ENCODE results near the gene PGLYRP2.

The PGLYRP2 gene

DNA sequence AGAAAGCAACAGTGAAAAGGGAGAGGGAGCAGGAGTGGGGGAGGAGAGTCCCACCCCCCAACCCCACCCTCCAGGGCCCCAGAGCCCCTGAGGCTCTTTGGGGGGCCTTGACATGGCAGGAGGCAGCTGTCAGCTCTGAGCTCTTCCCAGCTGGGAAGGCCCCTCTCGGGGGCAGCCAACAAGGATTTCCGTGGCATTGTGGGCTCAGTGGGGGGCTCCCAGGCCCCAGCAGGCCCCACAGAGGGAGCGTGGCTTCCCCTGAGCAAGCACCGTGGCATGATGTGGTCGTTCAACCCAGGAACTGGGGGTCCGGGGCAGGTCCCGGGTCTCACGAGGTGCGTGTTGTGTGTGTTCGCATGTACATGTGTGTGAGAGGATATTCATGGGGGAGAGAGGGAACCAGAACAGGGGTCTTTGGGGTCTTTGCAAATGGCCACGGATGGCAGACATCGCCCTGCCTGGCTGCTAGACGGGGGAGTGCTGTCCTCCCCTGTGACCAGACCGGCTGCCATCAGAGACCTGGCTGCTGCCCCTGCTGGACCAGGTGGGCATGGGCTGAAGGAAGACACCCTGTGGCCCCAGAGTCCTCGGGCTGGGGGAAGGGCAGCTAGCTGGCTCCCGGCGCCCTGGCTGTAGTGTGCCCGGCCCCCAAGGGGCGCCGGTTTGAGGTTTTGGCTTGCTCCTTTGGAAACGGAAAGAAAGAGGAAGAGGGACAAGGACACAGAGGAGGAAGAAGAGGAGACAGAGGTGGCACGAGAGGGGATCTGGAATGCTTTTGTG is 56.8 kb downstream of the PGLYRP2 start (continued):
- TF ChIP-seq, protein P1, sequence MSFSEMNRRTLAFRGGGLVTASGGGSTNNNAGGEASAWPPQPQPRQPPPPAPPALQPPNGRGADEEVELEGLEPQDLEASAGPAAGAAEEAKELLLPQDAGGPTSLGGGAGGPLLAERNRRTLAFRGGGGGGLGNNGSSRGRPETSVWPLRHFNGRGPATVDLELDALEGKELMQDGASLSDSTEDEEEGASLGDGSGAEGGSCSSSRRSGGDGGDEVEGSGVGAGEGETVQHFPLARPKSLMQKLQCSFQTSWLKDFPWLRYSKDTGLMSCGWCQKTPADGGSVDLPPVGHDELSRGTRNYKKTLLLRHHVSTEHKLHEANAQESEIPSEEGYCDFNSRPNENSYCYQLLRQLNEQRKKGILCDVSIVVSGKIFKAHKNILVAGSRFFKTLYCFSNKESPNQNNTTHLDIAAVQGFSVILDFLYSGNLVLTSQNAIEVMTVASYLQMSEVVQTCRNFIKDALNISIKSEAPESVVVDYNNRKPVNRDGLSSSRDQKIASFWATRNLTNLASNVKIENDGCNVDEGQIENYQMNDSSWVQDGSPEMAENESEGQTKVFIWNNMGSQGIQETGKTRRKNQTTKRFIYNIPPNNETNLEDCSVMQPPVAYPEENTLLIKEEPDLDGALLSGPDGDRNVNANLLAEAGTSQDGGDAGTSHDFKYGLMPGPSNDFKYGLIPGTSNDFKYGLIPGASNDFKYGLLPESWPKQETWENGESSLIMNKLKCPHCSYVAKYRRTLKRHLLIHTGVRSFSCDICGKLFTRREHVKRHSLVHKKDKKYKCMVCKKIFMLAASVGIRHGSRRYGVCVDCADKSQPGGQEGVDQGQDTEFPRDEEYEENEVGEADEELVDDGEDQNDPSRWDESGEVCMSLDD (tag by site-specific recombination; IDR thresholded peaks at IDR 0.05), result no peak

DNA sequence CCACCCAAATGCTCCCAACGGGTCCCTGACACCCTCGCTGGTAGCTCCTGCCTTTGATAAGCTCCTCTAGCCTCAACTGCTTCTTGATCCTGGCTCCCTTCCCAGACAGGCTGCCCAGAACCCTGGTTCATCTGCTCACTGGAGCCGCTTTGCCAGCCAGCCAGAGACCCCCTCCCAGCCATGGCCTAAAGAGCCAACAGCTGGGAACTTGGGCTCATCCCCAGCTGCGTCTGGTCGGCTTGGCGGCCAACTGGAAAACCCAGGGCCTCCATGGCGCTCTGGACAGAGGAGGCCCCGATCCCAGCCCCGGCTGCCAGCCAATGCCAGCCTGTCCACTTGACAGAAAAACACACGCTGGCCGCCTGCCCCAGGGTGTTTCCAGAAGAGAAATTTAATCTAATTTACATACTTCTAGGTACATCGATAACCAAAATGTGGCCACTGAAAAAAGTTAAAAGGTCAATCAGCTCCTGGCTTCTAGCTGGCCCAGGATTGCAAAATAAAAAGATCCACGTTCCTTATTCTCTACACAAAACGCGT is 57.5 kb downstream of the PGLYRP2 start:
- no peak overlapping the region for H3K4me3 ChIP-seq (ENCODE audit: low read depth, low read length)
- no peak overlapping the region for H3K27ac ChIP-seq (ENCODE audit: extremely low read depth, low read depth, low read length)
- peaks cover 11% of the 10 kb centered on the region for H3K4me1 ChIP-seq (ENCODE audit: control insufficient read depth, insufficient read depth, low read length)
- peaks cover 11 to 56% of the 10 kb centered on the region in 2 experiments for H3K36me3 ChIP-seq (ENCODE audit: control insufficient read depth in 2 of 2, insufficient read depth in 1 of 2, low read length in 2 of 2)
- H3K9me3 ChIP-seq (ENCODE audit: control insufficient read depth, insufficient read depth, low read depth, low read length), result no peaks in the 10 kb centered on the region
- POLR2A ChIA-PET, result interaction anchor here (0.6 to 3.5 kb wide), 3 partner anchors 8 to 238 kb away, joined by 4 to 26 read pairs (median 5); no protein-coding TSS in a partner anchor
- CTCF ChIA-PET, result interaction anchor here (0.6 to 2.7 kb wide), 4 partner anchors 11 to 134 kb away, joined by 3 to 8 read pairs (median 4); no protein-coding TSS in a partner anchor
- TF ChIP-seq, protein P2, sequence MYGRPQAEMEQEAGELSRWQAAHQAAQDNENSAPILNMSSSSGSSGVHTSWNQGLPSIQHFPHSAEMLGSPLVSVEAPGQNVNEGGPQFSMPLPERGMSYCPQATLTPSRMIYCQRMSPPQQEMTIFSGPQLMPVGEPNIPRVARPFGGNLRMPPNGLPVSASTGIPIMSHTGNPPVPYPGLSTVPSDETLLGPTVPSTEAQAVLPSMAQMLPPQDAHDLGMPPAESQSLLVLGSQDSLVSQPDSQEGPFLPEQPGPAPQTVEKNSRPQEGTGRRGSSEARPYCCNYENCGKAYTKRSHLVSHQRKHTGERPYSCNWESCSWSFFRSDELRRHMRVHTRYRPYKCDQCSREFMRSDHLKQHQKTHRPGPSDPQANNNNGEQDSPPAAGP (tag by site-specific recombination; IDR thresholded peaks at IDR 0.05), result no peak
- no peak for TF ChIP-seq KLF10 (tag by site-specific recombination; IDR thresholded peaks at IDR 0.05)
- TF ChIP-seq ZNF501 (tag by site-specific recombination; IDR thresholded peaks at IDR 0.05), result no peak
- TF ChIP-seq, protein P3, sequence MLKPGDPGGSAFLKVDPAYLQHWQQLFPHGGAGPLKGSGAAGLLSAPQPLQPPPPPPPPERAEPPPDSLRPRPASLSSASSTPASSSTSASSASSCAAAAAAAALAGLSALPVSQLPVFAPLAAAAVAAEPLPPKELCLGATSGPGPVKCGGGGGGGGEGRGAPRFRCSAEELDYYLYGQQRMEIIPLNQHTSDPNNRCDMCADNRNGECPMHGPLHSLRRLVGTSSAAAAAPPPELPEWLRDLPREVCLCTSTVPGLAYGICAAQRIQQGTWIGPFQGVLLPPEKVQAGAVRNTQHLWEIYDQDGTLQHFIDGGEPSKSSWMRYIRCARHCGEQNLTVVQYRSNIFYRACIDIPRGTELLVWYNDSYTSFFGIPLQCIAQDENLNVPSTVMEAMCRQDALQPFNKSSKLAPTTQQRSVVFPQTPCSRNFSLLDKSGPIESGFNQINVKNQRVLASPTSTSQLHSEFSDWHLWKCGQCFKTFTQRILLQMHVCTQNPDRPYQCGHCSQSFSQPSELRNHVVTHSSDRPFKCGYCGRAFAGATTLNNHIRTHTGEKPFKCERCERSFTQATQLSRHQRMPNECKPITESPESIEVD (tag by site-specific recombination; IDR thresholded peaks at IDR 0.05), result no peak
- no peak for TF ChIP-seq TRIM28 (IDR thresholded peaks at IDR 0.05; ENCODE audit: borderline replicate concordance, low read length)
- no peak for TF ChIP-seq ZNF302 (tag by site-specific recombination; IDR thresholded peaks at IDR 0.05; ENCODE audit: low read depth)
- no peak for TF ChIP-seq ZNF777 (tag by site-specific recombination; IDR thresholded peaks at IDR 0.05; ENCODE audit: borderline replicate concordance)
- TF ChIP-seq ZNF274 (IDR thresholded peaks at IDR 0.05; ENCODE audit: low read length), result no peak
- no peak for TF ChIP-seq ZNF274 (tag by site-specific recombination; IDR thresholded peaks at IDR 0.05; ENCODE audit: borderline replicate concordance)
- TF ChIP-seq ZBTB17 (tag by site-specific recombination; IDR thresholded peaks at IDR 0.05), result no peak
- no peak for TF ChIP-seq ZNF248 (tag by site-specific recombination; IDR thresholded peaks at IDR 0.05)
- no peak for TF ChIP-seq ZNF16 (tag by site-specific recombination; IDR thresholded peaks at IDR 0.05; ENCODE audit: low read depth)
- TF ChIP-seq ZSCAN30 (tag by site-specific recombination; IDR thresholded peaks at IDR 0.05), result no peak

DNA sequence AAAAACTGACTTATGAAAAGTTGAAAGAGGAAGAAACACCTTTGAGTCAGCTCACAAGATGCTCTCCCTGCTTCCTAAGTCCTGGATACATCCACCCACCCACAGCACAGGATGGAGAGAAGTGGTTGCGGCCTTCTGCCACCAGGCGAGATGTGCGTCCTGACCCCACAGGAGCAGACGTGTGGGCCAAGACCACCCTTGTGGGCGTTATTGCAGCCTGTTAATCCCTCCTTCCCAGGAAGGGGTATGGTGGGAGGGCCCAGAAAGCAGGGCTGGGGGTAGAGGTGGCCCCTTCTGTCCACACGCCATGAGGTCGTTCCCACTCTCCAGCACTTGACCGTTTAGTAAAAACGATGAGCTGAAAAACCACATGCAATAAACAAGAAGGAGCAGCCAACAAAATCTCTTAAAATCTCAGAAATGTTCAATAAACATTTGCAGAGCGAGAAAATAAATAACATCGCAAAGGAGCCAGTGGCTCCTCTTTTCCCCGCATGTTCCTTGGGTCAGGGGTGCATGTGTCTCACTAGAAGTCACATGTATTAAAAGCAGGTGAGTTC is 58.1 kb downstream of the PGLYRP2 start:
- no peak overlapping the region for H3K27ac ChIP-seq (ENCODE audit: extremely low read depth, low read depth, low read length)
- H3K36me3 ChIP-seq (ENCODE audit: control insufficient read depth in 2 of 2, insufficient read depth in 1 of 2, low read length in 2 of 2), result peaks cover 11 to 56% of the 10 kb centered on the region in 2 experiments
- ChIA-PET POLR2A (interaction anchor here (0.6 to 4.8 kb wide), 4 partner anchors 9 to 237 kb away, joined by 4 to 94 read pairs (median 16); partner anchors contain the start of gene AKAP8), CTCF (interaction anchor here (0.6 to 2.8 kb wide), 7 partner anchors 10 to 139 kb away, joined by 3 to 27 read pairs (median 8); no protein-coding TSS in a partner anchor)
- no peak for TF ChIP-seq ZNF266 (tag by site-specific recombination; IDR thresholded peaks at IDR 0.05; ENCODE audit: low read depth)
- TF ChIP-seq EGR2 (tag by site-specific recombination; IDR thresholded peaks at IDR 0.05; ENCODE audit: low read depth), result peak; percentile 20; the same call in 1 of the 2 replicates
- TF ChIP-seq GLIS1 (tag by site-specific recombination; IDR thresholded peaks at IDR 0.05), result peak; percentile 18; the same call in 1 of the 2 replicates
- H3K4me1 ChIP-seq (ENCODE audit: control insufficient read depth, insufficient read depth, low read length), result peaks cover 11% of the 10 kb centered on the region
- H3K4me3 ChIP-seq (ENCODE audit: low read depth, low read length), result no peak overlapping the region
- H3K9me3 ChIP-seq (ENCODE audit: control insufficient read depth, insufficient read depth, low read depth, low read length), result no peaks in the 10 kb centered on the region
